Calu3 (cell line): Measurements from ENCODE around the gene CAPS. TPM values are rescaled to one million over a fixed set of nuclear protein-coding genes. Genes with fewer than 3 reads are reported as not detected.

Experiments used
- BruUV-seq: library from RNA; stranded (reverse); fragments of 400-500 nt; replicated peaks from 2 replicates; lab custom pipeline; 2021; lab: Mats Ljungman, UMichigan
- CTCF ChIA-PET: fragments of 300-600 bp; sonication (Branson Sonifier 250); formaldehyde crosslinking; loops from one replicate; lab custom pipeline; 2022; ENCODE audit warnings: antibody characterized with exemption; lab: Charles Lee
- DNase-seq: peaks from one replicate; pipeline ENCODE4 v3.0.0; 2022
- H3K27ac Mint-ChIP-seq: one replicate; pipeline ENCODE4 v1.8.0; 2022; ENCODE audit warnings: mixed read lengths; ENCODE audit not compliant: unreplicated experiment
- H3K27me3 Mint-ChIP-seq: one replicate; pipeline ENCODE4 v1.8.0; 2022; ENCODE audit warnings: mixed read lengths; ENCODE audit not compliant: unreplicated experiment
- H3K36me3 Mint-ChIP-seq: one replicate; pipeline ENCODE4 v1.8.0; 2022; ENCODE audit warnings: mild to moderate bottlenecking, moderate library complexity, mixed read lengths; ENCODE audit not compliant: insufficient read depth, unreplicated experiment
- H3K4me1 Mint-ChIP-seq: one replicate; pipeline ENCODE4 v1.8.0; 2022; ENCODE audit warnings: mild to moderate bottlenecking, low read depth, mixed read lengths; ENCODE audit not compliant: unreplicated experiment
- H3K4me3 Mint-ChIP-seq: one replicate; pipeline ENCODE4 v1.8.0; 2022; ENCODE audit warnings: mild to moderate bottlenecking, low read depth, moderate library complexity, mixed read lengths; ENCODE audit not compliant: unreplicated experiment
- H3K9me3 Mint-ChIP-seq: one replicate; pipeline ENCODE4 v1.8.0; 2022; ENCODE audit warnings: low read depth, mixed read lengths; ENCODE audit not compliant: unreplicated experiment
- intact Hi-C: fragments of 100-400 bp; cut with micrococcal nuclease; formaldehyde crosslinking; loops from one replicate; pipeline ENCODE4 v1.10.0; 2022; ENCODE audit not compliant: unreplicated experiment
- total RNA-seq: library from RNA; stranded (reverse); gene quantifications from 2 replicates; pipeline ENCODE4 v1.2.3, GENCODE V29; 2022
- TF ChIP-seq, protein P1 (sequence below): fragments of 200-600 bp; IDR thresholded peaks from one replicate; pipeline ENCODE4 v1.8.0; 2022; ENCODE audit warnings: antibody characterized with exemption; ENCODE audit not compliant: unreplicated experiment

CAPS gene
- total RNA-seq, 1 experiment from 2014 or later = 39.9 TPM

- Mint-ChIP-seq H3K27ac (no peak overlapping the region), H3K4me1 (no peaks in the 10 kb centered on the region), H3K4me3 (no peak overlapping the region), H3K36me3 (peaks cover 11% of the 10 kb centered on the region), H3K9me3 (no peaks in the 10 kb centered on the region), H3K27me3 (no peaks in the 10 kb centered on the region)
- BruUV-seq = no TSS peak
- intact Hi-C loops = no loop called here
- DNase-seq = no peak
- TF ChIP-seq, protein P1, sequence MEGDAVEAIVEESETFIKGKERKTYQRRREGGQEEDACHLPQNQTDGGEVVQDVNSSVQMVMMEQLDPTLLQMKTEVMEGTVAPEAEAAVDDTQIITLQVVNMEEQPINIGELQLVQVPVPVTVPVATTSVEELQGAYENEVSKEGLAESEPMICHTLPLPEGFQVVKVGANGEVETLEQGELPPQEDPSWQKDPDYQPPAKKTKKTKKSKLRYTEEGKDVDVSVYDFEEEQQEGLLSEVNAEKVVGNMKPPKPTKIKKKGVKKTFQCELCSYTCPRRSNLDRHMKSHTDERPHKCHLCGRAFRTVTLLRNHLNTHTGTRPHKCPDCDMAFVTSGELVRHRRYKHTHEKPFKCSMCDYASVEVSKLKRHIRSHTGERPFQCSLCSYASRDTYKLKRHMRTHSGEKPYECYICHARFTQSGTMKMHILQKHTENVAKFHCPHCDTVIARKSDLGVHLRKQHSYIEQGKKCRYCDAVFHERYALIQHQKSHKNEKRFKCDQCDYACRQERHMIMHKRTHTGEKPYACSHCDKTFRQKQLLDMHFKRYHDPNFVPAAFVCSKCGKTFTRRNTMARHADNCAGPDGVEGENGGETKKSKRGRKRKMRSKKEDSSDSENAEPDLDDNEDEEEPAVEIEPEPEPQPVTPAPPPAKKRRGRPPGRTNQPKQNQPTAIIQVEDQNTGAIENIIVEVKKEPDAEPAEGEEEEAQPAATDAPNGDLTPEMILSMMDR = no peak
- CTCF ChIA-PET = no interaction called here
These were observed 16.7 kb upstream of the CAPS start for GRCh38 chr19:5897189-5897969.

DNA sequence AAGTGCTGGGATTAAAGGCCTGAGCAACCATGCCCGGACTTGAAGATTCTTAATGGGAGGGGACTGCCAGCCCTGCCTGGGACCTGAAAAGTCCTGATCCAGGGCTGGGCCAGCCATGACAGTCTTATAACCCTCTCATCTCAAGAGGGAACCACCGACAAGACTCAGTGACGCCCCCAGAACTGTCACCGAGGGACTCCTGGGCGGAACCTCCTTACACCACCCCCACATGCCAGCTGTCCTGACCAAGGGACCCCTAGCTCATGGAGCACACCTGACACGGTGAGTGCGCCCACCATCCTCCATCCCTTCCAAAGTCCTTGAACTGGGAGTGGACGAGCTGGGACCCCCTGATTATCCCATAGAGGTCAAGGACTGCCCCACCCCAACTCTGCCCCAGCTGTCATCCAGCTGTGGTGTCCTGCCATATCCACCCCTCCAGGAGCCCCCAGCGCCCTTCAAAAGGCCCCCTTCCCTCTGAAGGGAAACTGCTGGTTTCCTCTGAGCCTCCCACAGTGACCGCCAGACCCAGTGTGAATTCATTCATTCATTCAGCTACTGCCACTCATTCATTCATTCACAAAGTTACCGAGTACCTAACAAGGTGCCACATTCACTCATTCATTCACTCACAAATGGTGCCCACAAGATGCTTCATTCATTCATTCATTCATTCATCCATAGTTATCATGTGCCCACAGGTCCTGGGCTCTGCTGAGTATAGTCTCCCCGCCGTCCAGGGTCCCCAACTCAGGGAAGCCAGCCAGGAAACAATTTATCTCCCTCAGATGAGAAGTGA, 14.1 kb upstream of the CAPS start:
- CTCF ChIA-PET = interaction anchor here (0.7 to 1.0 kb wide), 2 partner anchors 12 to 76 kb away, joined by 3 to 4 read pairs; no protein-coding TSS in a partner anchor
- TF ChIP-seq, protein P1 = no peak
- Mint-ChIP-seq H3K27ac (no peak overlapping the region), H3K9me3 (no peaks in the 10 kb centered on the region), H3K4me3 (no peak overlapping the region), H3K4me1 (no peaks in the 10 kb centered on the region), H3K27me3 (no peaks in the 10 kb centered on the region), H3K36me3 (peaks cover 28% of the 10 kb centered on the region)
- no TSS peak for BruUV-seq
- no peak for DNase-seq
- intact Hi-C loops = no loop called here

DNA sequence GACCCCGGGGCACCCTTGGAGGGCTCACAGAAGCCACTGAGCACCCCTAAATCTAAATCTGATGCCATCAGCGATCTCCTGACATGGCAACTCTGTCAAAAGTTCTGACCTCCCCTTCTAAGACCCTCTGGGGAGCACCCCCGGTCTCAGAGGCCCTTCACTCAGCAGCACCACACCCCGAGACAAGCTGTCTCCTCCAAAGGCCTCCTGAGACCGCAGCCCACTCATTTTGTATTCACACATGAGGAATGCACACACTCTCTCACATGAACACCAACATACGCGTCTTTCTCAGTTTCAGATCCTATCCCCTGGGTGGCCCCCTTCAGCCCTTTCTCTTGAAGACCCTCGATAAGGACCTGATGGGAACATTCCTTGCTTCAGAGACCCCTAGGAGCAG, 13.1 kb upstream of the CAPS start:
- BruUV-seq = no TSS peak

GRCh38 chr19:5903056-5903623, 10.9 kb upstream of the CAPS start:
- no peaks in the 10 kb centered on the region for H3K9me3 Mint-ChIP-seq
- BruUV-seq = TSS peak; percentile 42
- TF ChIP-seq, protein P1 = no peak
- CTCF ChIA-PET = interaction anchor here (0.6 to 2.9 kb wide), 3 partner anchors 59 to 130 kb away, joined by 3 to 26 read pairs (median 12); partner anchors contain the start of gene NRTN
- DNase-seq = no peak
- intact Hi-C loops = no loop called here
- peak overlapping the region; percentile 92 for H3K27ac Mint-ChIP-seq
- peaks cover 29% of the 10 kb centered on the region for H3K36me3 Mint-ChIP-seq
- H3K4me1 Mint-ChIP-seq = peaks cover 8% of the 10 kb centered on the region
- H3K4me3 Mint-ChIP-seq = peak overlapping the region; percentile 90
- no peaks in the 10 kb centered on the region for H3K27me3 Mint-ChIP-seq

More for the DNA sequence above, 13.1 kb upstream of the CAPS start:
- H3K27me3 Mint-ChIP-seq = no peaks in the 10 kb centered on the region
- H3K27ac Mint-ChIP-seq = no peak overlapping the region
- TF ChIP-seq, protein P1 = no peak
- H3K36me3 Mint-ChIP-seq = peaks cover 25% of the 10 kb centered on the region
- H3K4me1 Mint-ChIP-seq = no peaks in the 10 kb centered on the region
- no peak for DNase-seq
- intact Hi-C loops = no loop called here
- CTCF ChIA-PET = interaction anchor here (0.7 kb wide), 1 partner anchor 75 kb away, joined by 3 read pairs; no protein-coding TSS in a partner anchor
- H3K9me3 Mint-ChIP-seq = no peaks in the 10 kb centered on the region
- no peak overlapping the region for H3K4me3 Mint-ChIP-seq
